HepG2 (cell line): Measurements from ENCODE around the gene PMIS2. TPM values are rescaled to one million over a fixed set of nuclear protein-coding genes. Genes with fewer than 3 reads are reported as not detected.

Source experiments
- AGO1 ChIP-seq: fragments of 200-400 bp; formaldehyde crosslinking; IDR thresholded peaks from 2 replicates; pipeline ENCODE4 v1.6.1; 2017; ENCODE audit warnings: mild to moderate bottlenecking, low read depth, low read length, moderate library complexity; ENCODE audit not compliant: poor library complexity, severe bottlenecking
- BORCS8-MEF2B ChIP-seq: sonication (generic); formaldehyde crosslinking; IDR thresholded peaks from 2 replicates; pipeline ENCODE4 v1.8.0; 2022; ENCODE audit warnings: mild to moderate bottlenecking, missing genetic modification reagents
- ELF4 ChIP-seq: sonication (generic); formaldehyde crosslinking; IDR thresholded peaks from 2 replicates; pipeline ENCODE4 v1.5.0; 2020; ENCODE audit warnings: missing genetic modification reagents, mild to moderate bottlenecking, moderate library complexity, borderline replicate concordance
- GATA4 ChIP-seq: sonication (generic); IDR thresholded peaks from 2 replicates; pipeline ENCODE4 v1.6.1; 2016; ENCODE audit warnings: antibody characterized with exemption, low read depth, borderline replicate concordance
- YEATS4 ChIP-seq: sonication (generic); formaldehyde crosslinking; IDR thresholded peaks from 2 replicates; pipeline ENCODE4 v1.4.0; 2020; ENCODE audit warnings: missing genetic modification reagents, borderline replicate concordance
- ZNF101 ChIP-seq: sonication (generic); formaldehyde crosslinking; IDR thresholded peaks from 2 replicates; pipeline ENCODE4 v1.4.0; 2020; ENCODE audit warnings: mild to moderate bottlenecking, low read depth, missing genetic modification reagents, borderline replicate concordance
- ZNF225 ChIP-seq: sonication (generic); formaldehyde crosslinking; IDR thresholded peaks from 2 replicates; pipeline ENCODE4 v1.4.0; 2020; ENCODE audit warnings: mild to moderate bottlenecking, missing genetic modification reagents
- ZNF782 ChIP-seq: sonication (generic); formaldehyde crosslinking; IDR thresholded peaks from 2 replicates; pipeline ENCODE4 v1.4.0; 2020; ENCODE audit warnings: missing genetic modification reagents, mild to moderate bottlenecking, borderline replicate concordance
- polyA plus RNA-seq, 8 experiments: library from polyadenylated mRNA; depleted of rRNA in 3 of 8; stranded (reverse) in 7 of 8; unstranded in 1 of 8; fragments of >200 nt; fragmentation: Illumina TruSeq in 4 of 8; extraction: Trizol in 4 of 8; gene quantifications; 2 replicates each; pipeline versions ENCODE4 v1.2.1 to v1.2.3, GENCODE V29; 2011 to 2016; ENCODE audit warnings: low read depth in 4 of 8, missing spikeins in 1 of 8, mixed read lengths in 1 of 8; ENCODE audit not compliant: insufficient read depth in 1 of 8
- total RNA-seq, 5 experiments: library from RNA; depleted of rRNA; stranded (reverse); fragments of >200 nt; fragmentation: Illumina TruSeq; extraction: Trizol; gene quantifications; 2 replicates each; pipeline ENCODE4 v1.2.3, GENCODE V29; 2016; ENCODE audit warnings: low read depth in 1 of 5
- TF ChIP-seq, protein P1 (sequence below), 2 experiments: sonication (generic) in 1 of 2; formaldehyde crosslinking in 1 of 2; IDR thresholded peaks; 2 replicates each; pipeline versions ENCODE4 v1.6.1 to v1.9.0; 2014 to 2022; ENCODE audit warnings: antibody characterized with exemption in 1 of 2, borderline replicate concordance in 1 of 2, inconsistent platforms in 1 of 2, low read depth in 1 of 2, missing genetic modification reagents in 1 of 2
- TF ChIP-seq, protein P2 (sequence below): IDR thresholded peaks from 2 replicates; pipeline ENCODE4 v1.6.1; 2016; ENCODE audit warnings: missing genetic modification reagents, missing compliant biosample characterization
- TF ChIP-seq, protein P3 (sequence below): sonication (generic); formaldehyde crosslinking; IDR thresholded peaks from 2 replicates; pipeline ENCODE4 v1.9.0; 2021; ENCODE audit warnings: missing genetic modification reagents, borderline replicate concordance
- TF ChIP-seq, protein P4 (sequence below): sonication (generic); formaldehyde crosslinking; IDR thresholded peaks from 2 replicates; pipeline ENCODE4 v1.5.0; 2020; ENCODE audit warnings: missing genetic modification reagents
- TF ChIP-seq, protein P5 (sequence below): sonication (generic); formaldehyde crosslinking; IDR thresholded peaks from 2 replicates; pipeline ENCODE4 v1.5.1; 2020; ENCODE audit warnings: missing genetic modification reagents, mild to moderate bottlenecking, borderline replicate concordance

The PMIS2 gene
- total and polyA plus RNA-seq, 2 of the 13 experiments (the other 11 are each of a cell fraction or from before 2014, with no cell fraction given), result not detected

DNA sequence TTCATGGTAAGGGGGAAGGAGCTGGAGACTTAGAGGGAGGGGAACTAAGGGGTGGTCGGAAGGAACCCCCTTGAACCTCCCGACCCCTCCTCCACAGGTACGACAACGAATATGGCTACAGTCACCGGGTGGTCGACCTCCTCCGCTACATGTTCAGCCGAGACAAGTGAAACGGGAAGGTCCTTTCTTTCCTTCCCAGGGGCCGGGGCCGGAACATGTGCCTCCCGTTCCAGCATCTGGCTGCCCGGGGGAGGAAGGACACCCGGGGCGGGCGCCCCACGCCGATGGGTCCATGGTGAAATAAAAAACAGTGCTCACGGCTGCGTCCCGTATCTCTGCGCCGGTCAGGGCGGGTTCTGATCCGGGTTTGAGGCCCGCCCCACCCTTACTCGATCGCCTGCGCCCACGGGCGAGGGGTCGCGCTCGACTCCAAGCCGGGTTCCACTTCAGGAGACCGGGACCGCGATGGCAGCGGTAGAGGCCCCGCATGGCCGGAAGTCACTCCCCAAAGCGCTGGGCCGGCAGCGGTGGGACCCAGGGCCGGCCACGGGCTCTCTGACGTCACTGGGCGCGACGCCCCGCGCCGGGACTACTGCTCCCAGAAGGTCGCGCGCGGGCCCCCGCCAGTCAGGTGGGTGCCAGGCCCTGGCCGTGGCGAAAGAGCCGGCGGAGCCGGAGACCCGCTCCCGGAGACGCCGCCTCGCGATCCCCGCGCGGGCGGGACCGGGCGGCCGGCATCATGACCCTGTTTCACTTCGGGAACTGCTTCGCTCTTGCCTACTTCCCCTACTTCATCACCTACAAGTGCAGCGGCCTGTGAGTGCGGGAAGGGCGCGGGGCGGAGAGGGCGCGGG lies 40.7 kb upstream of the PMIS2 start, which contains the start of gene TMEM147 (continued):
- TF ChIP-seq ZNF225 (CRISPR knock-in tag) (no peak), BORCS8-MEF2B (CRISPR knock-in tag) (peak; percentile 51), ZNF782 (CRISPR knock-in tag) (peak; percentile 7; the same call in 1 of the 2 replicates), ZNF101 (CRISPR knock-in tag) (no peak), YEATS4 (CRISPR knock-in tag) (peak; percentile 86), GATA4 (peak; percentile 22; the same call in 1 of the 2 replicates), AGO1 (no peak), ELF4 (CRISPR knock-in tag) (no peak)
- TF ChIP-seq, protein P1, sequence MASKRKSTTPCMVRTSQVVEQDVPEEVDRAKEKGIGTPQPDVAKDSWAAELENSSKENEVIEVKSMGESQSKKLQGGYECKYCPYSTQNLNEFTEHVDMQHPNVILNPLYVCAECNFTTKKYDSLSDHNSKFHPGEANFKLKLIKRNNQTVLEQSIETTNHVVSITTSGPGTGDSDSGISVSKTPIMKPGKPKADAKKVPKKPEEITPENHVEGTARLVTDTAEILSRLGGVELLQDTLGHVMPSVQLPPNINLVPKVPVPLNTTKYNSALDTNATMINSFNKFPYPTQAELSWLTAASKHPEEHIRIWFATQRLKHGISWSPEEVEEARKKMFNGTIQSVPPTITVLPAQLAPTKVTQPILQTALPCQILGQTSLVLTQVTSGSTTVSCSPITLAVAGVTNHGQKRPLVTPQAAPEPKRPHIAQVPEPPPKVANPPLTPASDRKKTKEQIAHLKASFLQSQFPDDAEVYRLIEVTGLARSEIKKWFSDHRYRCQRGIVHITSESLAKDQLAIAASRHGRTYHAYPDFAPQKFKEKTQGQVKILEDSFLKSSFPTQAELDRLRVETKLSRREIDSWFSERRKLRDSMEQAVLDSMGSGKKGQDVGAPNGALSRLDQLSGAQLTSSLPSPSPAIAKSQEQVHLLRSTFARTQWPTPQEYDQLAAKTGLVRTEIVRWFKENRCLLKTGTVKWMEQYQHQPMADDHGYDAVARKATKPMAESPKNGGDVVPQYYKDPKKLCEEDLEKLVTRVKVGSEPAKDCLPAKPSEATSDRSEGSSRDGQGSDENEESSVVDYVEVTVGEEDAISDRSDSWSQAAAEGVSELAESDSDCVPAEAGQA (IDR thresholded peaks at IDR 0.05; ENCODE audit: low read depth), result peak; percentile 79
- TF ChIP-seq, protein P1 (CRISPR knock-in tag; IDR thresholded peaks at IDR 0.05; ENCODE audit: borderline replicate concordance), result no peak; the same call in 1 of the 2 replicates
- TF ChIP-seq, protein P2, sequence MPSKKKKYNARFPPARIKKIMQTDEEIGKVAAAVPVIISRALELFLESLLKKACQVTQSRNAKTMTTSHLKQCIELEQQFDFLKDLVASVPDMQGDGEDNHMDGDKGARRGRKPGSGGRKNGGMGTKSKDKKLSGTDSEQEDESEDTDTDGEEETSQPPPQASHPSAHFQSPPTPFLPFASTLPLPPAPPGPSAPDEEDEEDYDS (CRISPR knock-in tag), result peak; percentile 42; the same call in 1 of the 2 replicates
- TF ChIP-seq, protein P3, sequence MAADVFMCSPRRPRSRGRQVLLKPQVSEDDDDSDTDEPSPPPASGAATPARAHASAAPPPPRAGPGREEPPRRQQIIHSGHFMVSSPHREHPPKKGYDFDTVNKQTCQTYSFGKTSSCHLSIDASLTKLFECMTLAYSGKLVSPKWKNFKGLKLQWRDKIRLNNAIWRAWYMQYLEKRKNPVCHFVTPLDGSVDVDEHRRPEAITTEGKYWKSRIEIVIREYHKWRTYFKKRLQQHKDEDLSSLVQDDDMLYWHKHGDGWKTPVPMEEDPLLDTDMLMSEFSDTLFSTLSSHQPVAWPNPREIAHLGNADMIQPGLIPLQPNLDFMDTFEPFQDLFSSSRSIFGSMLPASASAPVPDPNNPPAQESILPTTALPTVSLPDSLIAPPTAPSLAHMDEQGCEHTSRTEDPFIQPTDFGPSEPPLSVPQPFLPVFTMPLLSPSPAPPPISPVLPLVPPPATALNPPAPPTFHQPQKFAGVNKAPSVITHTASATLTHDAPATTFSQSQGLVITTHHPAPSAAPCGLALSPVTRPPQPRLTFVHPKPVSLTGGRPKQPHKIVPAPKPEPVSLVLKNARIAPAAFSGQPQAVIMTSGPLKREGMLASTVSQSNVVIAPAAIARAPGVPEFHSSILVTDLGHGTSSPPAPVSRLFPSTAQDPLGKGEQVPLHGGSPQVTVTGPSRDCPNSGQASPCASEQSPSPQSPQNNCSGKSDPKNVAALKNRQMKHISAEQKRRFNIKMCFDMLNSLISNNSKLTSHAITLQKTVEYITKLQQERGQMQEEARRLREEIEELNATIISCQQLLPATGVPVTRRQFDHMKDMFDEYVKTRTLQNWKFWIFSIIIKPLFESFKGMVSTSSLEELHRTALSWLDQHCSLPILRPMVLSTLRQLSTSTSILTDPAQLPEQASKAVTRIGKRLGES (CRISPR knock-in tag), result peak; percentile 82; the same call in 1 of the 2 replicates
- TF ChIP-seq, protein P4, sequence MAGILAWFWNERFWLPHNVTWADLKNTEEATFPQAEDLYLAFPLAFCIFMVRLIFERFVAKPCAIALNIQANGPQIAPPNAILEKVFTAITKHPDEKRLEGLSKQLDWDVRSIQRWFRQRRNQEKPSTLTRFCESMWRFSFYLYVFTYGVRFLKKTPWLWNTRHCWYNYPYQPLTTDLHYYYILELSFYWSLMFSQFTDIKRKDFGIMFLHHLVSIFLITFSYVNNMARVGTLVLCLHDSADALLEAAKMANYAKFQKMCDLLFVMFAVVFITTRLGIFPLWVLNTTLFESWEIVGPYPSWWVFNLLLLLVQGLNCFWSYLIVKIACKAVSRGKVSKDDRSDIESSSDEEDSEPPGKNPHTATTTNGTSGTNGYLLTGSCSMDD (CRISPR knock-in tag), result no peak
- TF ChIP-seq, protein P5, sequence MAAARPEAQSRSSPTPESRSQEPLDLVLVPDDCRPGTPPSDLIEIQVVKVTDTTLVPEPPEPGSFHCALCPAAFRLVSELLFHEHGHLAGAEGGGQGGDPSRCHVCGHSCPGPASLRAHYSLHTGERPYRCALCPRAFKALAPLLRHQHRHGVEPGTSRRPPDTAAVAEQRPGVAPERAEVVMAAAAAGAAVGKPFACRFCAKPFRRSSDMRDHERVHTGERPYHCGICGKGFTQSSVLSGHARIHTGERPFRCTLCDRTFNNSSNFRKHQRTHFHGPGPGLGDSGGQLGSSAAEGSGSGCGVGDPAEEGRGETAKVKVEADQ (CRISPR knock-in tag), result no peak
